ENCODE data around the gene ABCA4.
"Not testable (repeated sequence)": the region's sequence is repeated elsewhere in the genome, so short reads cannot be mapped to it uniquely, and the experiment has no call there.

GRCh38 chr1:93998532-93998931, 122.4 kb downstream of the ABCA4 start:
- not testable (repeated sequence) for TF ChIP-seq POLR2AphosphoS5 (IDR thresholded peaks at IDR 0.05; ENCODE audit: low read depth, low read length); POLR2A (IDR thresholded peaks at IDR 0.05; ENCODE audit: low read depth, low read length); TAF1 (IDR thresholded peaks at IDR 0.05; ENCODE audit: borderline replicate concordance, low read depth, low read length)
